Naive thymus-derived CD8-positive, alpha-beta T cell (primary cell): ENCODE data around the gene IPO11. TPM values are rescaled to one million over a fixed set of nuclear protein-coding genes. Genes with fewer than 3 reads are reported as not detected.
"Not testable (repeated sequence)": the region's sequence is repeated elsewhere in the genome, so short reads cannot be mapped to it uniquely, and the experiment has no call there.

Experiments used
- ATAC-seq, 2 donors: fragments of 150-1000 bp; cut with Tn5 transposase in 1 of 2; sonication (Bioruptor Pico), chemical (Tn5 transposase) in 1 of 2; 1 replicate in 1 of 2; 2 replicates in 1 of 2; pipeline ENCODE4 v1.10.0; 2021; ENCODE audit warnings: mild to moderate bottlenecking in 2 of 2, moderate library complexity in 2 of 2
- POLR2A ChIA-PET: fragments of 350-600 bp; sonication (Branson Sonifier 250); formaldehyde crosslinking; loops from one replicate; lab custom pipeline; 2021; ENCODE audit warnings: antibody characterized with exemption; lab: Charles Lee
- DNase-seq, 10 donors: peaks; one replicate each; pipeline versions ENCODE4 v3.0.0 to v3.0.0-alpha.2; 2020 to 2022
- H3K27ac Mint-ChIP-seq, 10 donors: one replicate each; pipeline ENCODE4 v1.8.0; 2020 to 2022; ENCODE audit warnings: mild to moderate bottlenecking in 10 of 10, mixed read lengths in 10 of 10, moderate library complexity in 4 of 10, inconsistent platforms in 1 of 10
- H3K27me3 Mint-ChIP-seq, 5 donors: one replicate each; pipeline ENCODE4 v1.8.0; 2021 to 2022; ENCODE audit warnings: mixed read lengths in 5 of 5
- H3K36me3 Mint-ChIP-seq, 3 donors: one replicate each; pipeline ENCODE4 v1.8.0; 2020 to 2022; ENCODE audit warnings: mixed read lengths in 3 of 3, mild to moderate bottlenecking in 2 of 3, inconsistent platforms in 1 of 3
- H3K4me1 Mint-ChIP-seq, 4 donors: one replicate each; pipeline ENCODE4 v1.8.0; 2021 to 2022; ENCODE audit warnings: mixed read lengths in 4 of 4
- H3K4me3 Mint-ChIP-seq, 10 donors: one replicate each; pipeline ENCODE4 v1.8.0; 2020 to 2022; ENCODE audit warnings: mild to moderate bottlenecking in 10 of 10, mixed read lengths in 10 of 10, moderate library complexity in 6 of 10, inconsistent platforms in 1 of 10
- H3K9me3 Mint-ChIP-seq, 9 donors: one replicate each; pipeline ENCODE4 v1.8.0; 2020 to 2022; ENCODE audit warnings: mixed read lengths in 9 of 9, mild to moderate bottlenecking in 3 of 9, inconsistent platforms in 1 of 9, moderate library complexity in 1 of 9
- polyA plus RNA-seq, 3 donors: library from polyadenylated mRNA; unstranded; fragments of 300-500 nt; fragmentation: Illumina TruSeq; gene quantifications; one replicate each; pipeline ENCODE4 v1.2.3, GENCODE V29; 2021
- total RNA-seq, 8 experiments: library from RNA in 2 of 8; stranded (reverse) in 2 of 8; gene quantifications; one replicate each; pipeline ENCODE4 v1.2.3 and lab custom pipeline; 2021 to 2026

Gene IPO11
- total and polyA plus RNA-seq, 5 experiments from 2014 or later = 6.4 to 24.1 (median 10.4) TPM

DNA sequence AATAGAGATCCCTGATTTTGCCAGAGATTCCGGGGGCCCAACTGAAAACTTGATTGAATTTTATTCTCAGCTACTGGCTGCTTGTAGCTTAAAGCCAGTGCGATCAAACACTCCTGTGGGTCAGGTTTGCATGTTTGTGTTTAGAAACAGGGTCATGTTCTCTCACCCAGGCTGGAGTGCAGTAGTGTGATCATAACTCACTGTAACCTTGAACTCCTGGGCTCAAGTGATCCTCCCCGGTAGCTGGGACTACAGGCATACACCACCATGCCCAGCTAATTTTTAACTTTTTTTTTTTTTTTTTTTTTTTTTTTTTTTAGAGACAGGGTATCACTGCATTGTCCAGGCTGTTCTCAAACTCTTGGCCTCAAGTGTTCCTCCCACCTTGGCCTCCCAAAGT is 232.7 kb downstream of the IPO11 start:
- H3K27ac Mint-ChIP-seq = no peak overlapping the region
- ATAC-seq = no peak

DNA sequence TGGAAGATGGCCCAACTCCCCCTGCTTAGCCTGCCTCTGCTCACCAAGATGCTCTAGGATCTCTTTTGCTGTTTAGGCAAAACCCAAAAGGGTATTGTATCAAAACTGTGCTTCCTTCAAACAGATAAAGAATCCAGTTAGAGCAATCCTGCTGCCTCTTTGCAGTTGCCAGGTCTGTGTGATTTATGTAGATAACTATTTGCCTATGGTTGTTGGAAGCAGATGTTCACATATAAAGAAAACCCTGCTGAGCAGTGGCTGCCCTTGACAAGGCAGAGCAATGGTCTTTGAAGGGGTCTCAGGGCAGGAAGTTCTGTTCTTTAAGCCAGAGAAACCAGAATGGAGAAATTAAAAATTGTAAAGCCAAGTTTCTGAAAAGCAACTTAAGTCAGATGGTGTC is 234.7 kb downstream of the IPO11 start:
- peaks cover 0 to 6% (median 1%) of the 10 kb centered on the region in 4 donors for H3K4me1 Mint-ChIP-seq
- H3K27me3 Mint-ChIP-seq = peaks cover 0 to 2% (median 0%) of the 10 kb centered on the region in 5 donors

More for the DNA sequence above, 232.7 kb downstream of the IPO11 start:
- Mint-ChIP-seq H3K36me3 (peaks cover 0 to 3% (median 3%) of the 10 kb centered on the region in 3 donors), H3K27me3 (no peaks in the 10 kb centered on the region), H3K9me3 (no peaks in the 10 kb centered on the region), H3K4me3 (no peak overlapping the region), H3K4me1 (peaks cover 0 to 6% (median 1%) of the 10 kb centered on the region in 4 donors)
- DNase-seq = no peak
- POLR2A ChIA-PET = no interaction called here

DNA sequence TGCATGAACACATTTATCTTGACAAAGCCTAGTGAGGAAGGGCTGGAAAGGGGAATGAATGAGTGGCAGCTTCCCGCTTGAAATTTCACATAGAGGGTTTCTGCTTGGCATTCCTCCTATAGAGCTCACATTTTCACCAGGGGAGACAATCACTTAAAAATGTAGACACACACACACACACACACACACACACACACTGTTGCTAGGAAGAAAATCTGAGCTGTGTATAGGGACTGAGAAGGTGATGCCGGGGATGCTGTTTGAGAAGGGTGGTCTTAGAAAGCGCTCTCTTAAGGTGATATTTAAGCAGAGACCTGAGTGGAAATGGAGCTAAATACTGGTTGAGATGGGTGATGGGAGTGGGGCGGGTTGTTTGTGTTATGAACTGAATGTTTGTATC is 236.5 kb downstream of the IPO11 start:
- ATAC-seq = no peak
- H3K27ac Mint-ChIP-seq = no peak overlapping the region

More for the DNA sequence above, 234.7 kb downstream of the IPO11 start:
- H3K27ac Mint-ChIP-seq = no peak overlapping the region
- H3K9me3 Mint-ChIP-seq = no peaks in the 10 kb centered on the region
- POLR2A ChIA-PET = no interaction called here
- no peak for ATAC-seq
- peaks cover 0 to 9% (median 3%) of the 10 kb centered on the region in 3 donors for H3K36me3 Mint-ChIP-seq
- H3K4me3 Mint-ChIP-seq = no peak overlapping the region
- no peak for DNase-seq

DNA sequence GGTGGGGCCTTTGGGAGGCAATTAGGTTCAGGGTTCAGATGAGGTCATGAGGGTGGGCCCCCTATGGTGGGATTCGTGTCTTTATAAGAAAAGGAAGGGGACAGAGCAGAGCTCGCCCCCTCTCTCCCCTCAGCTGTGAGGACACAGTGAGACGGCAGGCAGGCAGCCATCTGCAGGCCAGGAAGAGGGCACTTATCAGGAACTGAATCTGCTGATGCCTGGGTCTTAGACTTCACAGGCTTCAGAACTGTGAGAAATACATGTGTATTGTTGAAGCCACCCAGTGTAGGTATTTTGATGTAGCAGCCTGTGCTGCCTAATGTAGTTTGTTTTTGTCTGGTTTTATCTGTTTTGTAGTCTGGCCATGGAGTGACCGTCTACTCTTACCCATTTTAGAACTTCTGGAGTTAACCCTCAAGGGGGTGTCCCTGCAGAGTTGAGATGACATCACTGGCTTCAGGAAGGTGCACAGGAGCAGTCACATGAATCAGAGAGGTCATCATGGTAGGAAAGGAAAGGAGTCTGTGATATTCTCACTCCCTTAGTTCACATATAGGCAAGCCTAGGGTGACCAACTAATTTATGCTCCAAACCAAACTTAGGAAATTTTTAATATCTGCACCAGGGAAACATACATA is 237.0 kb downstream of the IPO11 start:
- H3K4me1 Mint-ChIP-seq = peaks cover 0 to 7% (median 2%) of the 10 kb centered on the region in 4 donors
- peaks cover 0 to 21% (median 5%) of the 10 kb centered on the region in 3 donors for H3K36me3 Mint-ChIP-seq
- H3K27ac Mint-ChIP-seq = no peak overlapping the region
- no peak for DNase-seq
- H3K27me3 Mint-ChIP-seq = peaks cover 0 to 2% (median 0%) of the 10 kb centered on the region in 5 donors
- H3K9me3 Mint-ChIP-seq = peaks cover 0 to 9% (median 2%) of the 10 kb centered on the region in 9 donors
- POLR2A ChIA-PET = no interaction called here
- no peak overlapping the region for H3K4me3 Mint-ChIP-seq
- no peak for ATAC-seq

More for the DNA sequence above, 236.5 kb downstream of the IPO11 start:
- POLR2A ChIA-PET = no interaction called here
- Mint-ChIP-seq H3K4me3 (no peak overlapping the region), H3K27me3 (peaks cover 0 to 2% (median 0%) of the 10 kb centered on the region in 5 donors), H3K36me3 (peaks cover 0 to 17% (median 5%) of the 10 kb centered on the region in 3 donors), H3K4me1 (peaks cover 0 to 7% (median 2%) of the 10 kb centered on the region in 4 donors), H3K9me3 (peaks cover 0 to 5% (median 0%) of the 10 kb centered on the region in 9 donors)
- DNase-seq = no peak

- ATAC-seq (no peak), DNase-seq (no peak)
- POLR2A ChIA-PET = no interaction called here
- Mint-ChIP-seq H3K4me1 (peaks cover 0 to 7% (median 3%) of the 10 kb centered on the region in 4 donors), H3K9me3 (peaks cover 0 to 12% (median 3%) of the 10 kb centered on the region in 9 donors), H3K36me3 (peaks cover 0 to 22% (median 5%) of the 10 kb centered on the region in 3 donors), H3K4me3 (no peak overlapping the region), H3K27ac (no peak overlapping the region), H3K27me3 (peaks cover 0 to 2% (median 0%) of the 10 kb centered on the region in 5 donors)
These were observed 237.6 kb downstream of the IPO11 start for GRCh38 chr5:62650197-62650596.

DNA sequence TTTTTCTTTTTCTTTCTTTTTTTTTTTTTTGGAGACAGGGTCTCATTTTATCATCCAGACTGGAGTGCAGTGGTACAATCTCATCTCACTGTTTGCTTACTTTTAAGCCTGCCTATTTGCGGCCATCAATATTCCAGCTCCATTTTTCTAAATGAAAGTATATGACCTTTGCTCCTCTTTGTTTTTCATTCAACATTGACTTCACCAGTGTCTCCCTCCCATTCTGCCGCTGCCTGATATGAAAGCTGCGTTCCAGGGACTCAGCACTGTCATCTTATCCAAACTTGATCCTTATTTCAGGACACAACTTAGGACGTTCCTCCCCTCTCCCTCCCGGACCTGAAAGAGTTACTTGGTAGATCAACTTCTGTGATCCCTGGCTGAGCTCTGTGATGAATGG is 239.7 kb downstream of the IPO11 start:
- H3K4me3 Mint-ChIP-seq = no peak overlapping the region
- ATAC-seq (no peak), DNase-seq (no peak)
- H3K27me3 Mint-ChIP-seq = peaks cover 0 to 2% (median 0%) of the 10 kb centered on the region in 5 donors
- POLR2A ChIA-PET = no interaction called here
- H3K27ac Mint-ChIP-seq = no peak overlapping the region
- H3K36me3 Mint-ChIP-seq = peaks cover 0 to 22% (median 5%) of the 10 kb centered on the region in 3 donors
- peaks cover 0 to 7% (median 3%) of the 10 kb centered on the region in 4 donors for H3K4me1 Mint-ChIP-seq
- H3K9me3 Mint-ChIP-seq = peaks cover 0 to 13% (median 3%) of the 10 kb centered on the region in 9 donors

- DNase-seq (no peak), ATAC-seq (no peak)
- H3K36me3 Mint-ChIP-seq = peaks cover 0 to 22% (median 11%) of the 10 kb centered on the region in 3 donors
- no peak overlapping the region for H3K4me3 Mint-ChIP-seq
- H3K27me3 Mint-ChIP-seq = peaks cover 0 to 2% (median 0%) of the 10 kb centered on the region in 5 donors
- no peak overlapping the region for H3K27ac Mint-ChIP-seq
- peaks cover 0 to 19% (median 12%) of the 10 kb centered on the region in 9 donors for H3K9me3 Mint-ChIP-seq
- H3K4me1 Mint-ChIP-seq = peaks cover 0 to 7% (median 3%) of the 10 kb centered on the region in 4 donors
- POLR2A ChIA-PET = no interaction called here
These were observed 240.7 kb downstream of the IPO11 start for GRCh38 chr5:62653001-62653863.

- H3K4me1 Mint-ChIP-seq = peaks cover 0 to 7% (median 2%) of the 10 kb centered on the region in 4 donors
- POLR2A ChIA-PET = no interaction called here
- H3K27me3 Mint-ChIP-seq = peaks cover 0 to 2% (median 0%) of the 10 kb centered on the region in 5 donors
- ATAC-seq (no peak), DNase-seq (no peak)
- H3K27ac Mint-ChIP-seq = peak overlapping the region in 1 of 10 donors; percentile 43
- peaks cover 0 to 22% (median 18%) of the 10 kb centered on the region in 3 donors for H3K36me3 Mint-ChIP-seq
- peaks cover 0 to 25% (median 18%) of the 10 kb centered on the region in 9 donors for H3K9me3 Mint-ChIP-seq
- no peak overlapping the region for H3K4me3 Mint-ChIP-seq
These were observed 241.5 kb downstream of the IPO11 start for GRCh38 chr5:62653864-62654575.

GRCh38 chr5:62657772-62658171 is 245.2 kb downstream of the IPO11 start:
- H3K9me3 Mint-ChIP-seq = peaks cover 0 to 41% (median 25%) of the 10 kb centered on the region in 9 donors
- H3K4me1 Mint-ChIP-seq, ATAC-seq, H3K4me3 Mint-ChIP-seq, H3K27ac Mint-ChIP-seq, POLR2A ChIA-PET, DNase-seq, H3K27me3 Mint-ChIP-seq: not testable (repeated sequence)
- peaks cover 0 to 23% (median 13%) of the 10 kb centered on the region in 3 donors for H3K36me3 Mint-ChIP-seq

DNA sequence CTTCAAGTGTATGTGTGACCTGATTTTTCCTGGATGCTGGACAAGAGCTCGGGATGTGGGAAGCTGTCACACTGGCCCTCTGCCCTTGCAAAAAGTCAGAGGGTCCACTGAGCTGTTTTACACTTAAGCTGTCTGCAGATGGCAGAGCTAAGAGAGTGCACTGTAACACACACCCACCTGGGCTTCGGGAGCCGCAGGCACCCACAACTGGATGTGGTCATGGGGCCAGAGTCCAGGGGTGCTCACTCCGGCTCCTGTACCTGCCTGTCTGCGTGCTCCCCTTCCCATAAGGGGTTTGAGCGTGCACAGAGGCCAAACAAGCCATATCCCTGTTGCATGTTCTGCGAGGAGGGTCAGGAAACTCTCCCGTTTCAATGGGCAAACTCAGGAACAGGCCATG is 248.6 kb downstream of the IPO11 start:
- DNase-seq (no peak), ATAC-seq (no peak)
- H3K27ac Mint-ChIP-seq = no peak overlapping the region
- H3K4me3 Mint-ChIP-seq = no peak overlapping the region
- H3K9me3 Mint-ChIP-seq = peaks cover 0 to 36% (median 19%) of the 10 kb centered on the region in 9 donors
- H3K27me3 Mint-ChIP-seq = no peaks in the 10 kb centered on the region
- peaks cover 0 to 18% (median 2%) of the 10 kb centered on the region in 3 donors for H3K36me3 Mint-ChIP-seq
- POLR2A ChIA-PET = no interaction called here
- no peaks in the 10 kb centered on the region for H3K4me1 Mint-ChIP-seq

DNA sequence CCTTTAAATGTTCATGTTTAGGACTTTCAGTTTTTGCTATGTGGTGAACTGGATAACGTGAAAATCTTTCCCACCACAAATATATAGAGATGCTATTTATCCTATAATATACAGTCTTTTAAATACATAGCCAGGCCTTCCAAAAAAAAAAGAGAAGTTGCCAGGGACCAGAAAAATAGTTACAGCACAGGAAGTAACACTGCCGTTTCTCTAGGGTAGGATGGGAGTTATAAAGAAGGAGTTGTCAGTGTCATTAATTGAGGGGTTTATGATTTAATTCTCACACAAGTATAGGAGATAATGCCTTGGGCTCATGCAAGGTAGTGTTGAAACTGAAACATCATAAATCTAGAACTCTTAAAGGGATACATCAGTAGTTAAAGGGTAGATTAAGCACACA is 250.0 kb downstream of the IPO11 start:
- no peaks in the 10 kb centered on the region for H3K27me3 Mint-ChIP-seq
- POLR2A ChIA-PET = no interaction called here
- H3K4me3 Mint-ChIP-seq = no peak overlapping the region
- no peak for ATAC-seq
- H3K4me1 Mint-ChIP-seq = no peaks in the 10 kb centered on the region
- DNase-seq = no peak
- H3K9me3 Mint-ChIP-seq = peaks cover 0 to 32% (median 19%) of the 10 kb centered on the region in 9 donors
- H3K27ac Mint-ChIP-seq = no peak overlapping the region
- peaks cover 0 to 18% (median 2%) of the 10 kb centered on the region in 3 donors for H3K36me3 Mint-ChIP-seq

DNA sequence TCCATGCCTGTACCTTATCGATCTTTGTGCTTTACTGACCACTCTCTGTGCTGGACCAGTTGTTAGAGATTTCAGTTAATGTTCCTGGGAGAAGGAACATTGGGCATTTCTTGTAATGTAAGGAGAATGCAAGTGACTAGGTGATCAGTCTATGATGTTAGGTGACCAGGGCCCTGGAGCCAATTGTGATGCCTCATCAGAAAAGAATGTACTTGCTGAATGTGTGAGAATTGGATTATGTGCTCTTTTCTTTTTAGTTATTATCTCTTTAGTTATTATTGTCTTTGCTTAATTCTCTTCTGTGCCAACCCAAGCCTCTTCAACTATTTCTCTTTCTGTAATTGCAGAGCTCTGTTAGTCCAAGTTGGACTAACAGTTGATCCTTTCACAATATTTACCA is 258.9 kb downstream of the IPO11 start:
- no peak overlapping the region for H3K4me3 Mint-ChIP-seq
- POLR2A ChIA-PET = no interaction called here
- H3K27ac Mint-ChIP-seq = no peak overlapping the region
- ATAC-seq (no peak), DNase-seq (no peak)
- peaks cover 0 to 6% (median 0%) of the 10 kb centered on the region in 5 donors for H3K27me3 Mint-ChIP-seq
- H3K9me3 Mint-ChIP-seq = peaks cover 1 to 20% (median 13%) of the 10 kb centered on the region in 9 donors
- H3K36me3 Mint-ChIP-seq = peaks cover 0 to 3% (median 0%) of the 10 kb centered on the region in 3 donors
- H3K4me1 Mint-ChIP-seq = no peaks in the 10 kb centered on the region
